AG09309 (cell line): ENCODE results near the gene CD38.

Experiments used
- DNase-seq: peaks from one replicate; pipeline ENCODE4 v3.0.0-alpha.2; 2010; ENCODE audit warnings: low read depth
- H3K4me3 ChIP-seq: 2 replicates; pipeline ENCODE4 v1.5.1; 2011; ENCODE audit warnings: mild to moderate bottlenecking, low read depth, low read length, moderate library complexity; ENCODE audit not compliant: control insufficient read depth
- TF ChIP-seq, protein P1 (sequence below): IDR thresholded peaks from 2 replicates; pipeline ENCODE4 v1.5.1; 2011; ENCODE audit warnings: mild to moderate bottlenecking, low read depth, low read length, inconsistent platforms; ENCODE audit not compliant: insufficient read depth, control insufficient read depth; ENCODE audit errors: missing control alignments

Gene CD38

DNA sequence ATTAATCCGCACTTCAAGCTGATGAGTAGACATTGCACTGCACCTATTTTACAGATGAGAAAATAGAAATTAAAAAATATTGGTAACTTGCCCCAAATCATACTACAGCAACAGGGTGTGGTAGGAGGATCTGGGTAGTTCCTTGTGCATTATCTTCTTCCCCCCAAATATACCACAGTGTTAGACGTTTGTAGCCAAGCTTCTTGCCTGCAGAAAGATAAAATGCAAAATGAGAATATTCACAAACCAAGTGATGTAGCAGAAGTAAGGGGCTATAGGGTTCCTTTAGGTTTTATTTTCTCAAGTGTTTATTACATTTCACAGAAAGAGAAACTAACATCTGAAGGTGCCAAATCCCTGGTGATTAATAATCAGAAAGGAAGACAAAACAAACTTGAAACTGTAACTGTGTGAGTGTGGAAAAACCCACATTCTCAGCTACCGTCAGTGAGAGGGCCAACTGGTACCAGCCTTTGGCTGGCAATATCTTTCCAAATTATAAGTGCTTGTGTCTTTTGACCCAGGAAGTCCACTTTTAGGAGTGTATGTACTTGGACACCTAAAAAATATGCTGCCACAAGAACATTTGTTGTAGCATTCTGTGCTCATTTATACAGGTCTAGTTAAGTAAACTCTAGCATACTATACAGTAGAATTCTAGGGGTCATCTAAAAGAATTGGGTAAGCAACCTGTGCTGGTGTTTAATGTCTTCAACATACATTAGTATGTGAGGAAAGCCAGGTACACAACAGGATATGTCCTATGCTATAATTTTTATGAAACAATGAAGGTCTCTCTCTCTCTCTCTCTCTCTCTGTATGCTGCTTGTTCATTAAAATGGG, 6.7 kb upstream of the CD38 start:
- no peak for DNase-seq
- TF ChIP-seq, protein P1, sequence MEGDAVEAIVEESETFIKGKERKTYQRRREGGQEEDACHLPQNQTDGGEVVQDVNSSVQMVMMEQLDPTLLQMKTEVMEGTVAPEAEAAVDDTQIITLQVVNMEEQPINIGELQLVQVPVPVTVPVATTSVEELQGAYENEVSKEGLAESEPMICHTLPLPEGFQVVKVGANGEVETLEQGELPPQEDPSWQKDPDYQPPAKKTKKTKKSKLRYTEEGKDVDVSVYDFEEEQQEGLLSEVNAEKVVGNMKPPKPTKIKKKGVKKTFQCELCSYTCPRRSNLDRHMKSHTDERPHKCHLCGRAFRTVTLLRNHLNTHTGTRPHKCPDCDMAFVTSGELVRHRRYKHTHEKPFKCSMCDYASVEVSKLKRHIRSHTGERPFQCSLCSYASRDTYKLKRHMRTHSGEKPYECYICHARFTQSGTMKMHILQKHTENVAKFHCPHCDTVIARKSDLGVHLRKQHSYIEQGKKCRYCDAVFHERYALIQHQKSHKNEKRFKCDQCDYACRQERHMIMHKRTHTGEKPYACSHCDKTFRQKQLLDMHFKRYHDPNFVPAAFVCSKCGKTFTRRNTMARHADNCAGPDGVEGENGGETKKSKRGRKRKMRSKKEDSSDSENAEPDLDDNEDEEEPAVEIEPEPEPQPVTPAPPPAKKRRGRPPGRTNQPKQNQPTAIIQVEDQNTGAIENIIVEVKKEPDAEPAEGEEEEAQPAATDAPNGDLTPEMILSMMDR = no peak
- no peak overlapping the region for H3K4me3 ChIP-seq

DNA sequence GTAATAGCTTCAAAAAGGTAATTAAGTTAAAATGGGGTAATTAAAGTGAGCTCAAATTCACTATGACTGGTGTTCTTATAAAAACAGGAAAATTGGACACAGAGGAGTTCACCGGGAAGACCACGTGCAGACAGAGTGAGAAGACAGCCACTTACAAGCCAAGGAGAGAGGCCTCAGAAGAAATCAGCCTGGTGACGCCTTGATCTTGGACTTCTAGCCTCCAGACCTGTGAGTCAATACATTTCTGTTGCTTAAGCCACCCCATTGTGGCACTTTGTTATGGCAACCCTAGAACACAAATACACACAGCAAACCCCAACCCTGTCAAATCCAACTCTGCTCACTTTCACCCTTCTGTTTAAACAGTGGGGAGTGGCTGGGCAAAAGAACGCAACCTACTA, 4.1 kb upstream of the CD38 start:
- TF ChIP-seq, protein P1 = no peak
- no peak for DNase-seq
- no peak overlapping the region for H3K4me3 ChIP-seq

DNA sequence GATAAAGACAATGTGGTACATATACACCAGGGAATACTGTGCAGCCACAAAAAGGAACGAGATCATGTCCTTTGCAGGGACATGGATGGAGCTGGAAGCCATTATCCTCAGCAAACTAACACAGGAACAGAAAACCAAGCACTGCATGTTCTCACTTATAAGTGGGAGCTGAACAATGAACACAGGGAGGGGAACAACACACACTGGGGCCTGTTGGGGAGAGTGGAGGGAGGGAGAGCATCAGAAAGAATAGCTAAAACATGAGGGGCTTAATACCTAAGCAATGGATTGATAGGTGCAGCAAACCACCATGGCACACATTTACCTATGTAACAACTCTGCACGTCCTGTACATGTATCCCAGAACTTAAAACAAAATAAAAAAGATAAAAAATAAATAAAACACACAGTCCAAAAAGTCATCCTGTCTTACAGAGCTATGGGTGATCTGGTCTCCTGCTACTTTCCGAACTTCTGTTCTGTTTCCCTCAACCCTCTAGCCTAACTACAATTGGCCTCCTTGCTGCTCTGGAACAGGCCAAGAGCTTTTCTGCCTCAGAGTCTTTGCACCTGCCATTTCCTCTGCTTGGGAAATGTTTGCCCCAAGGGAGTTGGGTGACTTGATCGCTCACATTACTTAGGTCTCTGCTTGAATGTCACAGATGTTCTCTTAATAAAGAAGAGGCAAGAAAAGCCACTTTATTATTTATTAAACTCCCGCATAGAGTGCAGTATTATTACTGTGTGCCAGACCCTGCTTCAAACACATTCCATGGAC, 1.1 kb upstream of the CD38 start:
- DNase-seq = no peak
- H3K4me3 ChIP-seq = no peak overlapping the region
- TF ChIP-seq, protein P1 = no peak

DNA sequence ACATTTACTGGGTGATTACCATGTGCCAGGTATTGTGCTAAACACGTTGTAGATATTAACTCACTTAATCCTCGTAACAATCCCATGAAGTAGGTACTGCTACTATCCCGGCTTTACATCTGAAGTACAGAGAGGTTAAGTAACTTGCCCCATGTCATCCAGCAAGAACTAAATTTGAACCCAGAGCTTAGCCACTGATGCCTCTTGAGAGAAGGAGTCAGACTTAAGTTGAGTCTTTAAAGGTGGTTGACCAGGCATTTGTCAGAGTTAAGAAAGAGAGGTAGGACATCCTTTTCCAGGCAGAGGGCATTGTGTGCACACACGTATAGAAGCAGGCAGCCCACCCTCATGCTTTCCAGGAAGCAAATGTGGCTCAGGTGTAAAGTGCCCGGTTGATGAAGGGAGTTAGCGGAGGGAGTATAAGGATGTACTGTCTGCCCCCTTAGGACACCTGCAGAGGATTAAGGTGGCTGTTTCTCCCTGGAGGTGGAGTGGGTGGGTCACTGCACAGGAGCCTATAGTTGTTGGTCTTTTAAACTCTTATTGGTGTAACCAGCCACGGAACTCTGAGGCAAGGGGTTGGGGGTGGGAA, 335 bp upstream of the CD38 start:
- no peak for DNase-seq
- H3K4me3 ChIP-seq = no peak overlapping the region
- TF ChIP-seq, protein P1 = no peak

DNA sequence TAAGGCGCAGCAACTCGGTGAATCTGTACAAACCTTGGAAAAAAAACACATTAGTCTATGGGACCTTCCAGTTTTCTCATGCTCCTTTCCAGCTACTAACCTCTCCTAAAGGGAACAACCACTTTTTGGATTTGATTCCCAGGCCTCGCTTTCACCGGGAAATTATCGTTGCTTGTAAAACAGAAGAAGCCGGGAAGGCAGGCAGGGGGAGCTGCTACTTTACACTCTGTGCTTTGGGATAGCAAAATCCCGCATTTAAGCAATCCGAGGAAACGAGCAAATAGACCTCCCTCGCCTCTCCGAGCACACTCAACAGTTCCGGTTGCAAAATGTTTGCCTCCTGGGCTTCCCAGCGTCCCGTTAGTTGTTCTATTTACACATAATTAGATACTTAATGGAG, 1.2 kb downstream of the CD38 start:
- DNase-seq = no peak
- TF ChIP-seq, protein P1 = peak; percentile 51
- peak overlapping the region; percentile 8 for H3K4me3 ChIP-seq

DNA sequence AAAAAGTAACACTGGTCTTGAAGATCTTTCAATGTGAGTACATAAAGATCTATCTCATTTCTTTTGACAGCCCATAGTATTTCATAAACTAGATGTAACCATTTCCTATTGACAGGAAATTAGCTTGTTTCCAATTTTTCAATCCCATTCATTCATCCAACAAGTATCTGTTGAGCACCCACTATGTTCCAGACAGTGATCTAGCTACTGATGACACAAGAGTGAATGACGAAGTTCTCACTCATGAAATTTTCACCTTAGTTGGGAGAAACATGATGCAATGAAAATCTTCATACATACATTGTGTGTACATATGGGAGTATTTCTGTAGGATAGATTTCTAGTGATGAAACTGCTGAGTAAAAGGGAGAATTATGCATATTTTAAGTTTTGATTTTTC, 1.7 kb downstream of the CD38 start:
- no peak overlapping the region for H3K4me3 ChIP-seq
- no peak for DNase-seq
- TF ChIP-seq, protein P1 = no peak
